C4-2B (cell line): ENCODE measurements around the gene RNPS1.

Experiments used
- H3K27ac ChIP-seq: fragments of 450-650 bp; 2 replicates; pipeline ENCODE4 v1.5.1; 2017
- CTCF ChIP-seq: fragments of 450-650 bp; conservative IDR thresholded peaks from 2 replicates; pipeline ENCODE4 v1.5.1; 2017; ENCODE audit warnings: mild to moderate bottlenecking
- ZFX ChIP-seq: fragments of 450-650 bp; IDR thresholded peaks from 2 replicates; pipeline ENCODE4 v1.6.1; 2017

Gene RNPS1

GRCh38 chr16:2267913-2268666 is at the start of gene RNPS1:
RNPS1 (minus strand) TSS chr16:2268126; CDS start chr16:2264643, 3,483 bp downstream.
- TF ChIP-seq CTCF (no peak), ZFX (0 out of 2 replicates have a peak, but pooled peaks have one; percentile 24)

GRCh38 chr16:2317231-2318020 is 49.5 kb upstream of the RNPS1 start:
- TF ChIP-seq ZFX (no peak), CTCF (no peak)

More at GRCh38 chr16:2267913-2268666, at the start of gene RNPS1:
- peak within 1 kb of the TSS; percentile 98 for H3K27ac ChIP-seq

GRCh38 chr16:2308089-2308962 is 40.4 kb upstream of the RNPS1 start:
- no peak for TF ChIP-seq ZFX
- TF ChIP-seq CTCF = no peak
- H3K27ac ChIP-seq = no peak overlapping the region

More at GRCh38 chr16:2317231-2318020, 49.5 kb upstream of the RNPS1 start:
- no peak overlapping the region for H3K27ac ChIP-seq

GRCh38 chr16:2299915-2300192 is 31.9 kb upstream of the RNPS1 start:
- no peak overlapping the region for H3K27ac ChIP-seq
- TF ChIP-seq ZFX (no peak), CTCF (no peak)

GRCh38 chr16:2299121-2299914 is 31.4 kb upstream of the RNPS1 start:
- TF ChIP-seq CTCF = no peak
- TF ChIP-seq ZFX = no peak

GRCh38 chr16:2298621-2299020 is 30.7 kb upstream of the RNPS1 start:
- TF ChIP-seq ZFX = no peak
- TF ChIP-seq CTCF = no peak
- H3K27ac ChIP-seq = no peak overlapping the region

More at GRCh38 chr16:2299121-2299914, 31.4 kb upstream of the RNPS1 start:
- H3K27ac ChIP-seq = no peak overlapping the region
